Activated CD4-positive, alpha-beta T cell treated with anti-CD3 and anti-CD28 coated beads for 4 hours (primary cell): ENCODE results near the gene DUOX2.
"Not testable (repeated sequence)": the region's sequence is repeated elsewhere in the genome, so short reads cannot be mapped to it uniquely, and the experiment has no call there.

Experiments
- DNase-seq, 2 donors: peaks; one replicate each; pipeline ENCODE4 v3.0.0-alpha.2; 2020

Gene DUOX2

DNA sequence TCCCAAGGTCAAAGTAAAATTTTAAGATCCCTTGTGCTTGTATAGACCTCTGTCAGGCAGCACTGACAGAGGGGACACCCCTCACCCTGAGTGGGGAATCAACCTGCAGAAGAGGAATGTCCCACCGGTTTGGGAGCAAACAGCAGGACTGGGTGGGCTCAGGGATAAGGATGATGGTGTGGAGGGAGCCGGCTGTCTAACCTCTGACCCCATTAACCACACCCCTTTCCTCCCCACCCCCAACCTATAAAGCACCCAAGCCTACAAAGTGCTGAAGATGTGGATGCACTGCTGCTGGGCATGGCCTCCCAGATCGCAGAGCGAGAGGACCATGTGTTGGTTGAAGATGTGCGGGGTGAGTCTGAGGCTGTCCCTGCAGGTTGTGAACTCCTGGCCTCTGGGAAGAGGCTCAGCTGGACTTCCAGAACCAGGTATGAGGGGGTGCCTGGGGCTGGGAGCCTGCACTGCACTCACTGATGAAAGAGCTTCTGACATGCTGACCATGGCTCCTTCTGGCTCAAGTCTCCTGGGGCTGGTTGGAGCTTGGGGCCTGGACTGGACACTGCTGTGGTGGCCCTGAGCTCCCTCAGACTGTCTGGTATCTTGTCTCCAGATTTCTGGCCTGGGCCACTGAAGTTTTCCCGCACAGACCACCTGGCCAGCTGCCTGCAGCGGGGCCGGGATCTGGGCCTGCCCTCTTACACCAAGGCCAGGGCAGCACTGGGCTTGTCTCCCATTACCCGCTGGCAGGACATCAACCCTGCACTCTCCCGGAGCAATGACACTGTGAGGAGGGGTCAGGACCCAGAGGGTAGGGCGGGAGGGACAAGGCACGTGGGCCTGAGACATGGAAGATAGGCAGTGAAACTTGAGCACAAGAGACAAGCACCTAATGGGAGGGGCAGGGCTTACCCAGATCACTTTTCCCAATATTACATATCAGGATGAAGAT, 25.1 kb upstream of the DUOX2 start:
- no peak for DNase-seq

DNA sequence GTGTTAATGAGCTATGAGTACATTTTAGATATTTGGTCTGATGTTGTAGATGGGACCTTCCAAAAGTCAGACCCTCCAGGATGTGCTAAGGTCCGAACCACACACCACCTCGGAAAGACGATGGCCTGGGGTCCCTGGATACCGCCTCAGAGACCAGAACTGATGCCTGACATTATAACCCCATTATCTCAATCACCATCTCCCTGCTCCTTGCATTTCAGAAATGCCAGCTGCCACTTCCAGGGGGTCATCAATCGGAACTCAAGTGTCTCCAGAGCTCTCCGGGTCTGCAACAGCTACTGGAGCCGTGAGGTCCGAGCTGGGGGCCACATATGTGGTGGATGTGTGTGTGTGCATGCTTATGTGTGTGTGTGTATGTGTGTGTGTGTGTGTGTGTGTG, 23.7 kb upstream of the DUOX2 start:
- DNase-seq = no peak

DNA sequence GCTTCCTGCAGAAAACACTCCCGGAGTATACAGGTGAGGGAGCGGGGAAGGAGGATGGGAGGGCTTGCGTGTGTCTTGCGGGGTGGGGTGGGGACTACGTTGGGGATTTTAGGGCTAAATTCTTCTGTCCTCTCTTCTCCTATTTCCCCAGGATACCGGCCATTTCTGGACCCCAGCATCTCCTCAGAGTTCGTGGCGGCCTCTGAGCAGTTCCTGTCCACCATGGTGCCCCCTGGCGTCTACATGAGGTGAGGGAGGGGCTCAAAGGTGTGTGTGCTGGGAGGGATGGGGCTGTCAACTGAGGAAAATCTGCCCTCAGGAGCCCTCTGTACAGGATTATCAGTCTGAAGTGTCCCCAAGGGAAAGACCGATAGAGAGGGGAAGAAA, 22.4 kb upstream of the DUOX2 start:
- DNase-seq = peak in 1 of 2 donors; percentile 18

DNA sequence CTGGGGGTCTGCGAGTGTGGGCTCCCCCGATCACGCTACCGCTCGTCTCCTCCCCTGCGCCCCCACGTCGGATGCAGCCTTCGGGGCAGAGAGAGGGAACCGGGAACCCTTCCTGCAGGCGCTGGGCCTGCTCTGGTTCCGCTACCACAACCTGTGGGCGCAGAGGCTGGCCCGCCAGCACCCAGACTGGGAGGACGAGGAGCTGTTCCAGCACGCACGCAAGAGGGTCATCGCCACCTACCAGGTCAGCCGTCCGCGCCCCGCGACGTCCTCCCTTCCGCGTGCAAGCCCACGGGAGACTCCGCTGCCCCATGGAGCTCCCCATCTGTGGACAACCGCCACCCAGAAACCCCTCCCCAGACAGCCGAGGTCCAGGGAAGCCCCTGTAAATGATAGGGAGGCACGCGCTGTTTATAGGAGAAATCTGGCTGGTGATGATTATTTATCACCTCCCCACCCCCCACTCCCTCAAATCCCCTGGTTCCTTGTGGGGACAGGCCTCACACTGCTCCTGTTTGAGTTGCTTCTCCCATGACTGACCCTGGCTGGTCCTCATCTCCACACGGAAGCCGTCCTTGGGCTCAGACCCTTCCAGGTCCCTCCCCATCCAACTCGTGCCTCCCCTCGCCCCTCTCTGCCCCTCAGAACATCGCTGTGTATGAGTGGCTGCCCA, 21.9 kb upstream of the DUOX2 start:
- DNase-seq = not testable (repeated sequence)

DNA sequence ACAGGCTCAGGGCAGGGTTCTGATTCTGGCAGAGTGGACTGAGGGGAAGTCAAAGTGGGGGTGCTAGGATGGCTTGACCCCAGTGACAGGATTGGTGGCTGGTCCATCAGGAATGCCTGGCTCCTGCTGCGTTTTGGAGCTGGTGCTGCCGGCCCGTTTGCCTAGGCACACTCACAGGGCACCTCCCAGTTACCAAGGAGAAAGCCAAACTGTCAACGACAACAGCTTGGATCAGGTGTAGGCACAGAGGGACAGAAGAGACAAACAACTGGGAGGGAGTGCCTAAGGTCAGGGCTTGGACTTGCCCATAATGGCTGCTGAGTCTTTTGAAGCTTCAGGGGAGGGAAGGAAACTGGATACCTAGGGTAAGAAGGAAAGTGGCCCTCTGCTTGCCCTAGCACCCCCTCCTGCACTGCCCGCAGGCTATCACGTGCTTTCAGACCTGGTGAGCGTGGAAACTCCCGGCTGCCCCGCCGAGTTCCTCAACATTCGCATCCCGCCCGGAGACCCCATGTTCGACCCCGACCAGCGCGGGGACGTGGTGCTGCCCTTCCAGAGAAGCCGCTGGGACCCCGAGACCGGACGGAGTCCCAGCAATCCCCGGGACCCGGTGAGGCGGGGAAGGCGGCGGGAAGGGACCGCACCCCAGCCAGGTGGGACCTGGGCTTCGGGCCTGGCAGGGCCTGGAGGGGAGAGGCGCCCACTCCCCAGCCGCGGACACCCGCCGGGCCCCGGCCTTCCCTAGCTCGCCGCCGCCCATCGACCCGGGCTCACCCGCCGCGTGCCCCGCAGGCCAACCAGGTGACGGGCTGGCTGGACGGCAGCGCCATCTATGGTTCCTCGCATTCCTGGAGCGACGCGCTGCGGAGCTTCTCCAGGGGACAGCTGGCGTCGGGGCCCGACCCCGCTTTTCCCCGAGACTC, 21.0 kb upstream of the DUOX2 start:
- DNase-seq = peak in 1 of 2 donors; percentile 26

DNA sequence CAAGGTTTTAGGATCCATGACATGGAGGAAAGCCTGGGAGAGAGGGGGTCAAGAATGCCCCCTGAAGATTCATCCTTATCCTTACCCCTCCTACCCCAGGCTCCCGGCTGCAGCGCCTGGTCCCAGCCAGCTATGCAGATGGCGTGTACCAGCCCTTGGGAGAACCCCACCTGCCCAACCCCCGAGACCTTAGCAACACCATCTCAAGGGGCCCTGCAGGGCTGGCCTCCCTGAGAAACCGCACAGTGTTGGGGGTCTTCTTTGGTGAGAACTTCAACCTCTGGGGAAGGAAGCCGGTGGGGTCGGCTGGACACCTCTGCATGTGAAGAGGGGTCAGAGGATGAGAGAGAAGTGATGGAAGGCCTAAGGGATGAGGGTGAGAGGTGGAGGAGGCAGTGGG, 20.1 kb upstream of the DUOX2 start:
- no peak for DNase-seq

DNA sequence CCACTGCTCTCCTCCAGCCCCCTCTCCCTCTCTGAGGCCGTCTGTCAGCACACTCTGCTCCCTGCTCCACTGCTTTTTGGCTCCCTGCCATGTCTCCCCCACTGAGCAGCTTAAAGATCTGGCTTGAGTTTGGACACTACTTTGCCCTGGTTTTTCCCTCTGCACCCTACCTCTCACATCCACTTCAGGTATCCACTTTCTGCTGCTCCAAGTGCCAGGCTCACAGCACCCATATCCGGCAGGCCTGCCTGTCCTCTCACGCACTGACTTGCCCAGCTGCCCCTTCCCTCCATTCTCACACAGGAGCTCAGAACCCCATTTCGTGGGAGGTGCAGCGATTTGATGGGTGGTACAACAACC, 19.6 kb upstream of the DUOX2 start:
- no peak for DNase-seq

DNA sequence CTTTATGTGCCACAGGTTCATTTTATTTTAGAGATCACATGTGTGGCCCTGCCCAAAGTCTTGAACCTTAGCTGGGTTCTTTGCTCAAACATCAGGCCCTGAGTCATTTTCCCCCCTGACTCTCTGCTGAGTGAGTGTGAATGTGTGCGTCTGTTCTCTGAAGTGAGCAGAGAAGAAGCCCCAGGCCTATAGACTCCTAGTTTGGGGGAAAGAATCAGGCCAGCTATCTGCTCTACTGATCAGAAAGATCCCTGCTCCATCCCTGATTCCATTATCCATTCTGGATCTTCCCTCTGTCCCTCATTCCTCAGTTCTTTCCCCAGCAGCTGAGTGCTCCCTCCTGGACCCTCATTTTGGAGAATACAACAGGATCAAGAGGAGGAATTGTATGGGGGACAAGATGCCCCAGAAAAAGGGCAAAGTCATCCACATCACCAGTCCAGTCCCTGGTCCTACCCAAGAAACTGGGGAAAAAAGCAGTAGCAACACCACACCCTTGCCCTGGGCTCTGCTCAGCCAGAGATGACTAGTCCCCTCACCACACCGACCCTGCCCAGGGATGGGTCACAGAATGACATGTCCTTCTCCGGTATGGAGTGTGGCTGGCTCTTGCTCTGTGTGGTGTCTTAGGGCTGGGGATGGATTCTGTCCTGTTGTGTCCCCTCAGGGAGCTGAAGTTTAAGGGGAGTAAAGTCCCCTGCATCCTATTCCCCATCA, 19.0 kb upstream of the DUOX2 start:
- no peak for DNase-seq

DNA sequence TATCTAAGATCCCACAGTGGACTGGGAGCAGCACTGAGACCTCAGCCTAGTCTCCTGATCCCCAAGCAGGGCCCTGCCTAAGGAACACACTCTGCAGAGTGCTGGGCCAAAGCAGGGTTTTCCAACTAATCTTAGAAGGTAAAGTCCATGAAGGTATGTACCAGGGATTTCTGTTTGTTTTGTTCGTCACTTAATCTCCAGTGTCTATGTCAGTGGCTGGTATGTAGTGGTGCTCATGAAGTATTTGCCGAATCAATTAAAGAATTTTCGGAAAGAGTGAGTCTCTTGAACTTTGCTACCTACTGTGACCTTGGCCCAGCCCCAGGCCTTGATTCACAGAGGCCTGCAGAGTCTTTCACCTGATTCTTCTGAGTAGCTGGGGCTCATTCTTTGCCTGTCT, 17.5 kb upstream of the DUOX2 start:
- no peak for DNase-seq

DNA sequence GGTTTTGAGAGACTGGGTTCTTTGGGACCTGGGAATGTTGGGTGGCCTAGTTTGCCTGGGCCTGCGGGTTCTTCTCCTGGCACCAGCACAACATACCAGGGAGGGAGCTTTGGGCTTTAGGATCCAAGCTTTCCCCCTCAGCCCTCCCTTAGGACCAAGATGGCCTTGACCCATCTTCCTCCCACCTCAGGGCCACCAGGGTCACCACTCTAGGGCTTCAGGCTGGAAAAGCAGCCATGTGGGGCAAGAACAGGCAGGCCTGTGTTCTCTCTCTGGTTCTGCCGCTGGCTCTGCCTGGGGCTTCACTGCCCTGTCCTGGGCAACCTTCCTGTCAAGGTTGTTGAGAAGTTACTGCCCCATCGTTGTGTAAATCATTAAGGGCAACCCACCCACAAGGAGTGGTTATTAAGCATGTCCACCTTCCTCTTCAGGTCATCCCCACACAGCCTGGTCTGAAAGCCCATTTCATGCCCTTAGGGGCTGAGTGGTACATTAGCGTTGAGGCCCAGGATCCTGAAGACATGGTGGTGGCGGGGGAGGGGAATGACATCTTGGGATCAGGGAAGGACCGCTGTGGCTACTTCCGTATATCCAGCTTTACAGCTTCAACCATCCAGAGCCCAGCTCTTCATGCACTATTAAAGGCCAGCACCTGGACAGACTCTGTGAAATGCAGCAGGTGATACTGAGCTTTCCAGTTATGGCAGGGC, 16.5 kb upstream of the DUOX2 start:
- no peak for DNase-seq

DNA sequence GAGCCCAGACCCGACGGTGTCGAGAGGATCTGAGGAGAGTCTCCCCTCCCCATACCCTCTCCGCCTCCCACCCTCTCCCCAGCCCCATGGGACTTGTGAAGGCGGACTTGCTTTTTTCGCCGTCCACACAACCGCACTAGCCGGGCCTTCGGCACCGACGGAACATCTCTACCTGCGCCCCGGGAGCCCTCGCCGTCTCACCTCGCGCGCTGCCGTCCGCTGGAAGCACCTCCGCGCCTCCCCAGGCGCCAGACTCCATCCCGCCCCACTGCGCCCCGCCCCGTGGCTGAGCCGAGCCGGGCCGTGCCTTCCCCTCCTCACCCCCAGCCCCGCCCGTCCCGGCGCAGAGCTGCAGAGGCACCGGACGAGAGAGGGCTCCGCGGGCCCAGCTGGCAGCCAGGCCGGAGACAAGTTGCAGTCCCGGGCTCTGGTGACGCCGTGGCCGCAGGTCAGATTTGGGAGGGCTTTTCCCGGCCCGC, 15.7 kb upstream of the DUOX2 start, which contains the start of the genes DUOX1 and DUOXA1:
Gene DUOX1, plus strand, starts transcription at position 344 of the 479 bp plus-strand sequence. CDS start 1,973 bp downstream, outside the sequence.
Gene DUOXA1, minus strand, starts transcription at position 229 of the 479 bp plus-strand sequence. CDS start 6,865 bp downstream, outside the sequence.
- DNase-seq = peak in 1 of 2 donors; percentile 15

DNA sequence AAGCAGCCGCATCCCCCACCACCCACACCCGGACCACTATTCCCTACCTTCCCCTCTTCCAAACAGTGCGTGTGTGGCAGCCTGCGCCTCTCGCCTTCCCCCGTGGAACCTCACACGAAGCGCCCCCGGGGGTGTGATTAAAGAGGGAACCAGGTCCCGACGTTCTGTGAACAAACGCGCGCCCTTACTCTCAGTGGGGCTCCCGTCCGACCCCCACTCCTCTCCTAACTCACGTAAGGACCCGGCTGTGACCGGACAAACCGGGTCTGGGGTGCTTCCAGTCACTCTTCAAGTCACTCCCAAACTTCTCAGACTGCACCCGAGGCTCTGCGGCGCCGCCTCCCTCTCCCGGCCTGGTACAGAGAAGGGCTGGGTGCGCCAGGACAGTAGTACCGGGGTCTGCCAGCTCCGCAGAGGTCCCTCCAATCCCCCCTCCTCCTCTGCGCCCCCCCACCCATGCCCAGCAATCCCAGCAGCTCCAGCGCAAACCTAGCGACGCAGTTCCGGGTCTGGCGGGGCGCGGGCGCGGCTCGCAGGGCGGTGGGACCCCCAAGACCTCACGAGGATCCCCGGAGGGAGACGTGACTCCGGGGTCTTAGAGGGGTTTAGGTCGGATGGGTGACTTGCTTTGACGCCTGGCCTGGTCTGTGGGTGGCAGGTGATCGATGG, 15.1 kb upstream of the DUOX2 start:
- no peak for DNase-seq

DNA sequence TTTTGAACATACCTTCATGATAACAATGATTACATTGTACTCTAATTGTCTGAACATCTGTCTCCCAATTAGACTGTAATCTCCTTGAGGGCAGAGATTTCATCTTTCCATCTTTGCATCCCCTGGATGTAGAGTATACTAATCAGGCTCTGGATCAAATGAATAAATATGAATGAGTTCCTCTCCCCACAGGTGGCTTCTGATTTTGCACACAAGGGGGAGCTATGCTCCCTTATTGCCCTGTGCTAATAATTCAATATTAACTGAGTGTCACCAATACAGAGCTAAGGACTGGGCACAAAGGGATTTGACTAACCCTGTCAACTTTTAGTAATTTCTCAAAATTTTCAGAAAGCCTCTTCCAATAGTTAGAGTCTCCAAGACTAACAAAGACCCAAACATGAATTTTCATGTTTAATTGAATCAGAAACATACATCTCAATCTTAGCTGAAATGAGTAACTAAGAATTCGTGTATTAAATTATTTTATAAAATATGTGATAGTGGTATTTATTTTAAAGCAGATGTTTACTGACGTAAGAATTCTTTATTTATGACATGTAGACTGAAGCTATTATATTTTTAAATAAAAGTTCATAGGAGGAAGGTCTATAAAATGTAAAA, 12.7 kb upstream of the DUOX2 start:
- peak in 1 of 2 donors; percentile 59 for DNase-seq

DNA sequence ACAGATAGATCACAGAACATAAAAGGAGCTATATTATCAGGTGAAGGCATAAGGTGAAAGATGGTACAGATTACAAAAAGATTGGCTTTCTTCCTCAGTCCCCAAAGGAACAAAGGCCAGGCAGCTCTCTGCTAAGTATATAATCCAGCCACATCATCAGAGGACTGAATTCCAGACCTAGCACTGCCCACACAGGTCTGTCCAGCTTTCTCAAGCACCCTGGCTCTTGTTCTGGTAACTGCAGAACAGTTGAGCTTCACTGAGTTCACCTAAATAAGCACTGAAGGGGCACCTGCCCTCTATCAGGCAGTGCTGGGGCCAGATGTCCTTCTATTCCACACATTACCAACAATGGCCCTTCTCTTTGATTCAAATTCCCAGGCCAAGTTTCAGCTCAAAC, 9.4 kb upstream of the DUOX2 start:
- no peak for DNase-seq

DNA sequence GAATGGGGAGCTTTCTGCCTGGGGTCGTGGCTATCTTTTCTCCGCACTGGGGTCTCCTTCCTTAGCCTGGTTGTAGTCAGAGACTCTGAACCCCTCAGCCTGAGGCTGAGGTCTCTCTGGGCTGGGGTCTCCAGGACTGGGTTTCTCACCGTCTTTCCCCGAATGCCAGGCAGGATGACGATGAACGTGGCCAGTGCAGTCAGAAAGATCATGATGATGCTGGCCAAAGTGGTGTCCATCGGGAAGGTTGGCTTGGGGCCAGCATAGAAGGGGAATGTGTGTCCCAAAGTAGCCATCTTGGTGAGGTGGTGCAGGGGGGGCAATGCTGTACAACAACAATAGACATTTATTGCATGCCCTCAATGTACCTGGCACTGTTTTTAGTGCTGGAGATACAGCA, 8.7 kb upstream of the DUOX2 start:
- no peak for DNase-seq

DNA sequence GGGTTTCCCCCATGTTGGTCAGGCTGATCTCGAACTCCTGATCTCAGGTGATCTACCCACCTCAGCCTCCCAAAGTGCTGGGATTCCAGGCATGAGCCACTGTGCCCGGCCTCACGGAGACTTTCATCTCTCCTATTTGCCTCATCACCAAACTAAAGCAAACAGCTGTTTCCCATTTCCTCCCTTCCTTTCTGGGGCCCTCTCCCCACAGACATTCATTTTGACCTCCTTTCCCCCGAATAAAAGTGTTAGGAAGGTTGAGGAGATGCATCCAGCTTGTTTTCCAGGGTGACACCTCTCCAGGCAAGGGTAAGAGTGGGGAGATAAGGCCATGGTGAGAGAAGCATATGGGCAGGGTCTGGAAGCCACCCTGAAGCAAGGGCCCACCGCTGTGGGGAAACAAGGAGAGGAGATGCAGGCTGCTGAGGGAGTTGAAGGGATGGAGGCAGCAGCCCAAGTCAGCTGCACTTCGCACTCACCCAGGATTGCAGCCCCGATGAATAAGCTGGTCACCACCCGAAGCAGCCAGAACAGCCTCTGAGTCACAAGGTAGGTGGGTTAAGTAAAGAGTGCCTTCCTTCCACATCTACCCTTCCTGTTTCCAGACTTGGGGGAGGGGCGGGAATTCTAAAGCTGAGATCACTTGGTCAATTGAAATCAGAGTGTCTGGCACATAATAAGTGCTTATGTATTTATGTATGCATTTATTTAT, 7.9 kb upstream of the DUOX2 start:
- DNase-seq = no peak

DNA sequence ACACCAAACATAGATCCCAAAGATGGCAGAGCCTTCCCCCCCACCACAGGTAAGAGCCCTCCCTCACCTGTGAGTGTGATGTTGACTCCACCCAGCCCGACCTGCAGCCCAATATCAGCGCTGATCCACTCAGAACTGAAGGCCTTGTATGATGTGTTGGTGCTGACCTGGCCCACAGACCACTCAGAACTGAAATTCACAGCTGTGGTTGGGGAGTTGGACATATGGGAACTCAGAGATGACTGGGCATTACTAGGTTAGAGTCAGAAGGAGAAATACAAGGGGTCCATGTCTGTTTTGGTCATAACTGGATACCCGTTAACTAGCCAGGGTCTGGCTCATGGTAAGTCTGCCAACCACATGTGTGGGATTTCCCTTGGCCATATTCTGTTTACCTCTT, 7.0 kb upstream of the DUOX2 start:
- DNase-seq = no peak

DNA sequence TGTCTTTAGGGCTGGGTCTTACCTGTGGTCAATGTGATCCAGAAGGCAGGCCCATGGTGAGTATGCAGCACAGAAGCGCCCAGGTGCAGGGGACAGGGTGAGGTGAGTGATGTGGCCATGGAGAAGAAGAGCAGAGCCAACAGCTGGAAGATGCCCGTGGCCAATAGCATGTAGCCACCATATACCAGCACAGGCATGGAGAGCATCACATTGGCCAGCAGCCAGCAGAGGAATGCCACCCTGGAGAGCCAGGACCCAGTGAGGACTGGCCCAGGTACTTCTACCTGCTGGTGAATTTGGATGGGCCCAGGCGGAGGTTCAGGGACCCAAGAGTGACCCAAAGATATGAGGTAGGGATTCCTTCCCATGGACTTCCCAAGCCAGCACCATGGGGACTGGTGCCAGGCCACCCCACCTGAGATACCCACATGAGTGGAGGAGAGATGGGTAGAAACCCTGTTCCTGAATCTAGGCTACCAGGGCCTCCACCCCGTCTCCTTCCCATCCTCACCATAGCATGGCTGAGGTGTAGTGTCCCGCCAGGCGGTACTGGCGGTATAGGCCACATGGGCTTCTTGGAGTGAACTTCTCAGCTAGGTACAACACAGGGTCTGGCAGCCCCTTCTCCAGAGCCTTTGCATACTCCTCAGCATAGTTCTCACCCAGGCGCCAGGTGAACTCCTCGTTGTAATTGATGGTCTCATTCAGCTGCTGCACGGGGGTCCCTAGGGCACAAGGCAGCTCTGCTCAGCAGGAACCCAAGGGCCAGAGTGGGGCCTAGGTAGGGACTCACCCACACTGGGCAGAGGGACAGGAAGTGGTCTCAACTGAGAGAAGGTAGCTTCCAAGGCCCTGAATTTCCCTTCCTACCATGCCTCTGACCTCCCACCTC, 6.4 kb upstream of the DUOX2 start:
- DNase-seq = no peak

DNA sequence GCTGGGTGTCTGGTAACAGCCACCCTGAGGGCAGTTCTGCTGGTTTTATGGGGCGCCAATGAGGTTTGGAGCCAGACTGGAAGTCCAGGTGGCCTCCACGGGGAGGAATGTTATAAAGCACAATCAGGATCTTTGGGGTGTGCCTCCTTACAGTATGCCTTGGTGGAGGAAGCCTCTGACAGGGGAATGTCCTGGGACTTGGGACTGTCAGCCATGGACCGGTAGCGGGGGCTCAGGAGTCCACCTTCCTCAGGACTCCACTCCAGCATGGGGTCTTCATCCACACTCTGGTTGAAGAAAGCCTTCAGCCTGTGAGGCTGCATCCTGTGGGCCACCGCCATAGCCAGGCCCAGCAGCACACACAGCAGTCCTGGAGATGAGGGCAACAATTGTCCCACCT, 5.0 kb upstream of the DUOX2 start:
- DNase-seq = no peak
